RWPE2 (cell line): Measurements from ENCODE around the gene AP3S2.
A peak's percentile ranks its signal among the peaks of the same experiment; 100 is the strongest.

Source experiments
- ATAC-seq: fragments of 200-7000 bp; cut with Tn5 transposase; 3 replicates; pipeline ENCODE4 v1.9.1; 2021; ENCODE audit warnings: low read depth
- DNase-seq: peaks from one replicate; pipeline ENCODE4 v3.0.0-alpha.2; 2020; ENCODE audit warnings: low spot score
- H3K27ac ChIP-seq: fragments of 450-650 bp; 2 replicates; pipeline ENCODE4 v1.5.1; 2017; ENCODE audit warnings: mild to moderate bottlenecking; ENCODE audit not compliant: poor library complexity, severe bottlenecking
- H3K27me3 ChIP-seq: fragments of 250-450 bp; sonication (Bioruptor Pico); 2 replicates; pipeline ENCODE4 v1.5.1; 2021; ENCODE audit warnings: mild to moderate bottlenecking, moderate library complexity; ENCODE audit not compliant: insufficient read depth, poor library complexity, severe bottlenecking
- H3K36me3 ChIP-seq: fragments of 250-450 bp; sonication (Bioruptor Pico); 2 replicates; pipeline ENCODE4 v1.5.1; 2020; ENCODE audit warnings: low read depth, mild to moderate bottlenecking, moderate library complexity
- H3K4me1 ChIP-seq: fragments of 250-450 bp; sonication (Bioruptor Pico); 2 replicates; pipeline ENCODE4 v1.5.1; 2021; ENCODE audit warnings: mild to moderate bottlenecking, moderate library complexity; ENCODE audit not compliant: insufficient read depth, poor library complexity, severe bottlenecking
- H3K4me3 ChIP-seq: fragments of 250-450 bp; sonication (Bioruptor Pico); 2 replicates; pipeline ENCODE4 v1.5.1; 2021; ENCODE audit warnings: mild to moderate bottlenecking, moderate library complexity; ENCODE audit not compliant: severe bottlenecking
- H3K9me3 ChIP-seq: fragments of 250-450 bp; sonication (Bioruptor Pico); 2 replicates; pipeline ENCODE4 v1.5.1; 2021; ENCODE audit warnings: mild to moderate bottlenecking, moderate library complexity; ENCODE audit not compliant: severe bottlenecking
- TF ChIP-seq, protein P1 (sequence below): fragments of 450-650 bp; IDR thresholded peaks from one replicate; pipeline ENCODE4 v1.5.1; 2017; ENCODE audit warnings: mild to moderate bottlenecking, moderate library complexity; ENCODE audit not compliant: poor library complexity, severe bottlenecking

Gene AP3S2

DNA sequence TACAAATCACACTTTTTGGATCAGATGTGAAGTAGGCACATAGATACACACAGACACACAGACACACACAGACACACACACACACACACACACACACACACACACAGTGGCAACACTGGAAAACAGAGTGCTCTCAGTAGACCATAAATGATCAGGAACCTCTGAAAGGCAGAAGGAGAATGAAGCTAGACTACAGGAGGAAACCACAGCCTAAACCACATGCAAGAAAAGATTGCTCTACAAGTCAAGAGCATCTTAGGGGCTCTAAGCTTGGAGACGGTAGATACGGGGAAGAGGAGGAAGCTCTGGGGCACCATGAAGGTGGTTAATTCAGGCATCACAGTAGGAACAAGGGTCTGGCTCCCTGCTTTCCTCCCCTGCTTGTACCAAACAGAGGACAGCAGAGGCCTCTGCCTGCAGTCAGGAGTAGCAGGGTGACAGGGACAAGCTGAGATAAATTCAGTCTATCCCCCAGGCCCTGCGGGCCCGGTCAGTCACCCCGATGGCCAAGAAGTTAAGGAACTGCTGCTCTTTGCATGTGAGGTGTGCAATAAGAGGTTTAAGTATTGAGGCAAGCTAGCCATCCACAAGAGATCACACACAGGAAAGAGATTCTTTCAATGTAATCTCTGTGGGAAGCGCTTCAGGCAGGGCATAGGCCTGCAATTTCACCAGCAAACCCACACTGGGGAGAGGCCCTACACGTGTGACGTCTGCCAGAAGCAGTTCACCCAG, 42.4 kb upstream of the AP3S2 start:
- H3K27me3 ChIP-seq = no peaks in the 10 kb centered on the region
- no peak overlapping the region for H3K27ac ChIP-seq
- no peak overlapping the region for H3K4me3 ChIP-seq
- TF ChIP-seq, protein P1, sequence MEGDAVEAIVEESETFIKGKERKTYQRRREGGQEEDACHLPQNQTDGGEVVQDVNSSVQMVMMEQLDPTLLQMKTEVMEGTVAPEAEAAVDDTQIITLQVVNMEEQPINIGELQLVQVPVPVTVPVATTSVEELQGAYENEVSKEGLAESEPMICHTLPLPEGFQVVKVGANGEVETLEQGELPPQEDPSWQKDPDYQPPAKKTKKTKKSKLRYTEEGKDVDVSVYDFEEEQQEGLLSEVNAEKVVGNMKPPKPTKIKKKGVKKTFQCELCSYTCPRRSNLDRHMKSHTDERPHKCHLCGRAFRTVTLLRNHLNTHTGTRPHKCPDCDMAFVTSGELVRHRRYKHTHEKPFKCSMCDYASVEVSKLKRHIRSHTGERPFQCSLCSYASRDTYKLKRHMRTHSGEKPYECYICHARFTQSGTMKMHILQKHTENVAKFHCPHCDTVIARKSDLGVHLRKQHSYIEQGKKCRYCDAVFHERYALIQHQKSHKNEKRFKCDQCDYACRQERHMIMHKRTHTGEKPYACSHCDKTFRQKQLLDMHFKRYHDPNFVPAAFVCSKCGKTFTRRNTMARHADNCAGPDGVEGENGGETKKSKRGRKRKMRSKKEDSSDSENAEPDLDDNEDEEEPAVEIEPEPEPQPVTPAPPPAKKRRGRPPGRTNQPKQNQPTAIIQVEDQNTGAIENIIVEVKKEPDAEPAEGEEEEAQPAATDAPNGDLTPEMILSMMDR = no peak
- ATAC-seq (0 out of 3 replicates have a peak, but pooled peaks have one; percentile 28), DNase-seq (peak; percentile 37)
- no peaks in the 10 kb centered on the region for H3K9me3 ChIP-seq
- no peaks in the 10 kb centered on the region for H3K36me3 ChIP-seq
- peaks cover 4% of the 10 kb centered on the region for H3K4me1 ChIP-seq

- no peaks in the 10 kb centered on the region for H3K36me3 ChIP-seq
- no peak for ATAC-seq
- no peaks in the 10 kb centered on the region for H3K27me3 ChIP-seq
- H3K27ac ChIP-seq = no peak overlapping the region
- H3K4me3 ChIP-seq = no peak overlapping the region
- TF ChIP-seq, protein P1 = no peak
- H3K4me1 ChIP-seq = peaks cover 4% of the 10 kb centered on the region
- peak; percentile 7 for DNase-seq
- no peaks in the 10 kb centered on the region for H3K9me3 ChIP-seq
These were observed 39.1 kb upstream of the AP3S2 start for GRCh38 chr15:89932880-89933279.

DNA sequence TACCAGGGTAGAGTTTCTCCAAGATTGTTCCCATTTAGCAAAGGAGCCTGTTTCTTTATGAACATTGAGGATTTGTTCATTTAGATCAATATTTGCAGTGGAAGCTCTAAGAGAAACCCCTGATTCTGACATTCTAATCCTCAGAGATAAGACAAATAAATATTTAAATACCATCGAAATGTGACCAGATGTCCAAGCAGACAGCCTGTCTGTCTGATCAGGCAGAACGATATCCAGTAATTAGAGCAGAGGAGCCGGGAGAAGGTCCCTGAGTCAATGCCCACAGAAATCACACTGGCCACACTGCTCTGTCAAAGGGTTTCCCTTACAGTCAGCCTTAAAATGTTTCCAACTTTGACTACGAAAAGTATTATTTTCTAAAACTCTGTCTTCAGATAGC, 34.6 kb upstream of the AP3S2 start:
- TF ChIP-seq, protein P1 = no peak
- no peak for ATAC-seq
- no peaks in the 10 kb centered on the region for H3K27me3 ChIP-seq
- no peaks in the 10 kb centered on the region for H3K4me1 ChIP-seq
- H3K36me3 ChIP-seq = no peaks in the 10 kb centered on the region
- H3K27ac ChIP-seq = no peak overlapping the region
- H3K4me3 ChIP-seq = no peak overlapping the region
- no peaks in the 10 kb centered on the region for H3K9me3 ChIP-seq
- no peak for DNase-seq

- no peak for DNase-seq
- Histone ChIP-seq H3K27ac (no peak overlapping the region), H3K36me3 (no peaks in the 10 kb centered on the region), H3K9me3 (no peaks in the 10 kb centered on the region), H3K4me3 (no peak overlapping the region), H3K4me1 (no peaks in the 10 kb centered on the region), H3K27me3 (no peaks in the 10 kb centered on the region)
- TF ChIP-seq, protein P1 = no peak
- peak; percentile 52; the same call in 1 of the 3 replicates for ATAC-seq
These were observed 32.4 kb upstream of the AP3S2 start for GRCh38 chr15:89926158-89926557.

- H3K27me3 ChIP-seq = no peaks in the 10 kb centered on the region
- DNase-seq (peak; percentile 76), ATAC-seq (peak; percentile 92)
- H3K4me3 ChIP-seq = no peak overlapping the region
- H3K4me1 ChIP-seq = peaks cover 24% of the 10 kb centered on the region
- TF ChIP-seq, protein P1 = no peak
- H3K36me3 ChIP-seq = no peaks in the 10 kb centered on the region
- peak overlapping the region; percentile 73 for H3K27ac ChIP-seq
- H3K9me3 ChIP-seq = no peaks in the 10 kb centered on the region
These were observed 23.8 kb upstream of the AP3S2 start for GRCh38 chr15:89917442-89918101.
